ENCODE measurements around the gene IRF5.

GRCh38 chr7:128890306-128891109, 47.2 kb upstream of the IRF5 start:
- no peak for TF ChIP-seq ASH2L (IDR thresholded peaks at IDR 0.05; ENCODE audit: borderline replicate concordance, low read depth)
- no peak for TF ChIP-seq TAF1 (IDR thresholded peaks at IDR 0.05; ENCODE audit: borderline replicate concordance, low read depth, low read length)
- TF ChIP-seq CHD1 (IDR thresholded peaks at IDR 0.05; ENCODE audit: low read depth, low read length) = no peak
